Muscle of back (tissue), 13 donors: ENCODE data around the gene POMGNT2. TPM values are rescaled to one million over a fixed set of nuclear protein-coding genes. Genes with fewer than 3 reads are reported as not detected.
A peak's percentile ranks its signal among the peaks of the same experiment; 100 is the strongest.

ENCODE experiments used
- DNase-seq, 3 donors: peaks; one replicate each; pipeline versions ENCODE4 v3.0.0 to v3.0.0-alpha.2; 2013
- long read RNA-seq, 9 donors: transcript quantifications; one replicate each; lab custom pipeline, GENCODE V29; 2026
- polyA plus RNA-seq, 10 donors: library from polyadenylated mRNA; unstranded; fragments of 120-200 nt; gene quantifications; one replicate each; pipeline ENCODE4 v1.2.1, GENCODE V29; 2013; ENCODE audit not compliant: insufficient read length in 10 of 10

The POMGNT2 gene
- polyA plus RNA-seq: 10 to 100 TPM; 16.3 to 25.9 (median 21.4) TPM
- long read RNA-seq, donor 1, transcript POMGNT2-201 (2 exons, 2,544 nt): major isoform, 8 of 8 reads
- long read RNA-seq, donor 1, partial matches to known transcripts: 0 of 8 reads
- long read RNA-seq, donor 1, other reads (novel, unspliced or antisense): 0 of 8 reads
- long read RNA-seq, donor 2, transcript POMGNT2-201 (2 exons, 2,544 nt): major isoform, 5 of 5 reads
- long read RNA-seq, donor 2, partial matches to known transcripts: 0 of 5 reads
- long read RNA-seq, donor 2, other reads (novel, unspliced or antisense): 0 of 5 reads
- long read RNA-seq, donor 3: 0 reads
- long read RNA-seq, donor 4, transcript POMGNT2-201 (2 exons, 2,544 nt): major isoform, 7 of 7 reads
- long read RNA-seq, donor 4, partial matches to known transcripts: 0 of 7 reads
- long read RNA-seq, donor 4, other reads (novel, unspliced or antisense): 0 of 7 reads
- long read RNA-seq, donor 5, transcript POMGNT2-201 (2 exons, 2,544 nt): major isoform, 6 of 6 reads
- long read RNA-seq, donor 5, partial matches to known transcripts: 0 of 6 reads
- long read RNA-seq, donor 5, other reads (novel, unspliced or antisense): 0 of 6 reads
- long read RNA-seq, donor 6, partial matches to known transcripts: 0 of 4 reads
- long read RNA-seq, donor 6, other reads (novel, unspliced or antisense): 0 of 4 reads
- long read RNA-seq, donor 7, transcript POMGNT2-201 (2 exons, 2,544 nt): major isoform, 7 of 7 reads
- long read RNA-seq, donor 7, partial matches to known transcripts: 0 of 7 reads
- long read RNA-seq, donor 7, other reads (novel, unspliced or antisense): 0 of 7 reads
- long read RNA-seq, donor 8, transcript POMGNT2-201 (2 exons, 2,544 nt): major isoform, 5 of 6 reads
- long read RNA-seq, donor 8, partial matches to known transcripts: 0 of 6 reads
- long read RNA-seq, donor 8, other reads (novel, unspliced or antisense): 0 of 6 reads
- long read RNA-seq, donor 9: 0 reads

GRCh38 chr3:43105596-43106292 is at the start of gene POMGNT2:
Gene POMGNT2, minus strand, starts transcription at chr3:43106079. Its CDS starts 24,648 bp downstream, at chr3:43081431.
- peak; percentile 85 to 94 (median 90) for DNase-seq

GRCh38 chr3:43154980-43155379 is 49.1 kb upstream of the POMGNT2 start:
- peak in 1 of 3 donors; percentile 75 for DNase-seq

- DNase-seq: peak; percentile 57 to 86 (median 60)
Observed at GRCh38 chr3:43153216-43154083, 47.6 kb upstream of the POMGNT2 start.

GRCh38 chr3:43152649-43153048 is 46.8 kb upstream of the POMGNT2 start:
- peak; percentile 29 to 80 (median 40) for DNase-seq

GRCh38 chr3:43148033-43148432 is 42.2 kb upstream of the POMGNT2 start:
- no peak for DNase-seq

GRCh38 chr3:43146599-43146998 is 40.7 kb upstream of the POMGNT2 start:
- DNase-seq: no peak

GRCh38 chr3:43144761-43145490 is 39.0 kb upstream of the POMGNT2 start:
- DNase-seq: peak in 2 of 3 donors; percentile 26 to 66

GRCh38 chr3:43142472-43142871 is 36.6 kb upstream of the POMGNT2 start:
- no peak for DNase-seq

- DNase-seq: no peak
Observed at GRCh38 chr3:43138488-43139231, 32.8 kb upstream of the POMGNT2 start.

- DNase-seq: peak; percentile 49 to 90 (median 81)
Observed at GRCh38 chr3:43132870-43133636, 27.2 kb upstream of the POMGNT2 start.

GRCh38 chr3:43132193-43132592 is 26.3 kb upstream of the POMGNT2 start:
- no peak for DNase-seq

GRCh38 chr3:43128464-43128863 is 22.6 kb upstream of the POMGNT2 start:
- DNase-seq: no peak

- peak; percentile 24 to 65 (median 46) for DNase-seq
Observed at GRCh38 chr3:43126536-43126935, 20.7 kb upstream of the POMGNT2 start.

- DNase-seq: no peak
Observed at GRCh38 chr3:43123895-43124294, 18.0 kb upstream of the POMGNT2 start.

GRCh38 chr3:43120937-43121336 is 15.1 kb upstream of the POMGNT2 start:
- no peak for DNase-seq

- DNase-seq: no peak
Observed at GRCh38 chr3:43117257-43117656, 11.4 kb upstream of the POMGNT2 start.

GRCh38 chr3:43113671-43114070 is 7.8 kb upstream of the POMGNT2 start:
- DNase-seq: peak in 1 of 3 donors; percentile 36

GRCh38 chr3:43106293-43106628 is 382 bp upstream of the POMGNT2 start:
- DNase-seq: no peak
